Measurements from ENCODE around the gene EDN2.

The EDN2 gene

GRCh38 chr1:41507836-41508235 is 23.4 kb upstream of the EDN2 start:
- CTCF ChIA-PET, result interaction anchor here (0.5 kb wide), 1 partner anchor 66 kb away, joined by 4 read pairs; no protein-coding TSS in a partner anchor
- 0 out of 2 replicates have a peak overlapping the region, but pooled peaks have one; percentile 8 for H3K27ac ChIP-seq
- no peak for TF ChIP-seq CTCF (conservative IDR thresholded peaks at IDR 0.05; ENCODE audit: low read depth)
- POLR2A ChIA-PET (ENCODE audit: low non-redundant PET), result no interaction called here
- DNase-seq (ENCODE audit: low spot score), result no peak

DNA sequence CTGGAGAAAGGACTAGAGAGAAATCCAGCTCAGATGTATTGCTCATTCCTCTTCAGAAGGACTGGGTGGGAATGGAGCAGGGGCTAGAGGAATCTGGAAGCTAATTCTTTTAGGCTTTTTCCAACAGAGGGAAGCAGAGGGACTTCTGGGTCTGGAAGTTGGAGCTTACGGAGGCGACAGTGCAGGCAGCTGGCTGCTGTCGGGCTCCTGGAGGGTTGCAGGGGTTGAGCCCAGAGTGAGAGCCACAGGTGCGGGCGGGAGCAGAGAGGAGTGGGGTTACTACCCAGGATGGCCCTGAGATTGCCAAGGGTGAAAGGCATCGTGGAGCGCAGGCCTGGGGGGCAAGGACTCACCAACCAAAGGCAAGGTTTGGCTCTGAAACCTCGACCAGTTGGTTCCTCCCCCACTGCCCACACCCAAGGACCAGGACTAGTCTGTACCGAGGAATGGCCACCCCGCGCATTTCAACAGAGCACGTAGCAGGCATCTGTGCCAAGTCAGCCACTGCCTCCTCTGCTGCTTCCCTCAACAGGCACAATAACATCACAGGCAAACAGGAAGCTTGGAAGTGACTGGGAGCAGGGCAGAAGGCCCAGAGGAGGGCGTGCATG is 22.7 kb upstream of the EDN2 start:
- TF ChIP-seq CTCF (conservative IDR thresholded peaks at IDR 0.05; ENCODE audit: low read depth), result no peak
- ChIA-PET CTCF (no interaction called here), POLR2A (ENCODE audit: low non-redundant PET) (no interaction called here)
- no peak for DNase-seq (ENCODE audit: low spot score)
- H3K27ac ChIP-seq, result 0 out of 2 replicates have a peak overlapping the region, but pooled peaks have one; percentile 8

- TF ChIP-seq CTCF (conservative IDR thresholded peaks at IDR 0.05; ENCODE audit: low read depth), result no peak
- ChIA-PET POLR2A (ENCODE audit: low non-redundant PET) (interaction anchor here (0.6 kb wide), 1 partner anchor 21 kb away, joined by 3 read pairs; no protein-coding TSS in a partner anchor), CTCF (no interaction called here)
- peak overlapping the region; percentile 49 for H3K27ac ChIP-seq
- DNase-seq (ENCODE audit: low spot score), result peak; percentile 55
These were observed 19.9 kb upstream of the EDN2 start for GRCh38 chr1:41504114-41505035.

GRCh38 chr1:41503538-41504113 is 19.1 kb upstream of the EDN2 start:
- POLR2A ChIA-PET (ENCODE audit: low non-redundant PET), result no interaction called here
- no peak for DNase-seq (ENCODE audit: low spot score)
- TF ChIP-seq CTCF (conservative IDR thresholded peaks at IDR 0.05; ENCODE audit: low read depth), result no peak
- peak overlapping the region; percentile 49 for H3K27ac ChIP-seq
- CTCF ChIA-PET, result no interaction called here

GRCh38 chr1:41502912-41503311 is 18.4 kb upstream of the EDN2 start:
- ChIA-PET POLR2A (ENCODE audit: low non-redundant PET) (no interaction called here), CTCF (no interaction called here)
- H3K27ac ChIP-seq, result peak overlapping the region; percentile 93
- no peak for TF ChIP-seq CTCF (conservative IDR thresholded peaks at IDR 0.05; ENCODE audit: low read depth)
- DNase-seq (ENCODE audit: low spot score), result no peak

- ChIA-PET POLR2A (ENCODE audit: low non-redundant PET) (no interaction called here), CTCF (interaction anchor here (0.7 to 1.3 kb wide), 2 partner anchors 14 to 289 kb away, joined by 3 to 8 read pairs; no protein-coding TSS in a partner anchor)
- peak; percentile 90 for DNase-seq (ENCODE audit: low spot score)
- H3K27ac ChIP-seq, result peak overlapping the region; percentile 93
- TF ChIP-seq CTCF (conservative IDR thresholded peaks at IDR 0.05; ENCODE audit: low read depth), result no peak
These were observed 17.1 kb upstream of the EDN2 start for GRCh38 chr1:41501581-41501980.
